ENCODE measurements around the gene KRTAP2-4.

- TF ChIP-seq CTCF (IDR thresholded peaks at IDR 0.05; ENCODE audit: extremely low read depth in 1 of 2, insufficient read depth in 1 of 2, low read depth in 1 of 2, low read length in 2 of 2) (no peak), POLR2A (IDR thresholded peaks at IDR 0.05; ENCODE audit: low read depth, low read length) (no peak), EZH2 (IDR thresholded peaks at IDR 0.05; ENCODE audit: borderline replicate concordance, low read depth, low read length, severe bottlenecking) (no peak)
These were observed 38.8 kb downstream of the KRTAP2-4 start, which contains the start of gene KRTAP1-5 for GRCh38 chr17:41026715-41027471.
